MCF 10A (cell line): ENCODE measurements around the gene ARHGEF12. TPM values are rescaled to one million over a fixed set of nuclear protein-coding genes. Genes with fewer than 3 reads are reported as not detected.

Experiments
- BruUV-seq: library from RNA; stranded (reverse); fragments of 400-500 nt; replicated peaks from 2 replicates; lab custom pipeline; 2021; lab: Mats Ljungman, UMichigan
- CTCF ChIA-PET: fragments of 300-600 bp; sonication (Branson Sonifier 250); formaldehyde crosslinking; extraction: SDS; loops from one replicate; lab custom pipeline; 2021; ENCODE audit warnings: antibody characterized with exemption, inconsistent platforms; lab: Yijun Ruan, JAX
- POLR2A ChIA-PET: fragments of 300-600, 350-650 bp; sonication (Branson Sonifier 250); formaldehyde crosslinking; extraction: SDS; loops from one replicate; lab custom pipeline; 2020; ENCODE audit warnings: antibody characterized with exemption, inconsistent platforms; lab: Yijun Ruan, JAX
- DNase-seq: peaks from one replicate; pipeline ENCODE4 v3.0.0-alpha.2; 2018; ENCODE audit not compliant: unreplicated experiment
- H3K27ac Mint-ChIP-seq: one replicate; pipeline ENCODE4 v1.8.0; 2022; ENCODE audit warnings: mild to moderate bottlenecking, low read depth, mixed read lengths; ENCODE audit not compliant: unreplicated experiment
- H3K27me3 Mint-ChIP-seq: one replicate; pipeline ENCODE4 v1.8.0; 2022; ENCODE audit warnings: mixed read lengths; ENCODE audit not compliant: insufficient read depth, unreplicated experiment
- H3K36me3 Mint-ChIP-seq: one replicate; pipeline ENCODE4 v1.8.0; 2022; ENCODE audit warnings: mild to moderate bottlenecking, moderate library complexity, mixed read lengths; ENCODE audit not compliant: insufficient read depth, unreplicated experiment
- H3K4me1 Mint-ChIP-seq: one replicate; pipeline ENCODE4 v1.8.0; 2022; ENCODE audit warnings: mixed read lengths; ENCODE audit not compliant: insufficient read depth, unreplicated experiment
- H3K4me3 Mint-ChIP-seq: one replicate; pipeline ENCODE4 v1.8.0; 2022; ENCODE audit warnings: mild to moderate bottlenecking, moderate library complexity, mixed read lengths; ENCODE audit not compliant: unreplicated experiment
- H3K9me3 Mint-ChIP-seq: one replicate; pipeline ENCODE4 v1.8.0; 2022; ENCODE audit warnings: mixed read lengths; ENCODE audit not compliant: unreplicated experiment
- CTCF ChIP-seq: fragments of 200-600 bp; IDR thresholded peaks from one replicate; pipeline ENCODE4 v1.8.0; 2022; ENCODE audit warnings: antibody characterized with exemption, mild to moderate bottlenecking; ENCODE audit not compliant: unreplicated experiment
- intact Hi-C: fragments of 100-400 bp; cut with micrococcal nuclease; formaldehyde crosslinking; loops from 2 replicates; pipeline ENCODE4 v1.14.1; 2022
- total RNA-seq: library from RNA; stranded (reverse); gene quantifications from 2 replicates; pipeline ENCODE4 v1.2.3, GENCODE V29; 2022

ARHGEF12 gene
- total RNA-seq, 1 experiment from 2014 or later: 61.2 TPM

GRCh38 chr11:120537996-120538395, 201.8 kb downstream of the ARHGEF12 start:
- peaks cover 8% of the 10 kb centered on the region for H3K9me3 Mint-ChIP-seq
- no peak for TF ChIP-seq CTCF
- BruUV-seq: no TSS peak
- intact Hi-C loops: no loop called here
- CTCF ChIA-PET: no interaction called here
- H3K27me3 Mint-ChIP-seq: peaks cover 15% of the 10 kb centered on the region
- no peaks in the 10 kb centered on the region for H3K4me1 Mint-ChIP-seq
- no peak overlapping the region for H3K27ac Mint-ChIP-seq
- H3K36me3 Mint-ChIP-seq: no peaks in the 10 kb centered on the region
- POLR2A ChIA-PET: no interaction called here
- no peak overlapping the region for H3K4me3 Mint-ChIP-seq
- DNase-seq: no peak

GRCh38 chr11:120538707-120539106, 202.5 kb downstream of the ARHGEF12 start:
- Mint-ChIP-seq H3K9me3 (peaks cover 8% of the 10 kb centered on the region), H3K4me3 (no peak overlapping the region), H3K36me3 (no peaks in the 10 kb centered on the region), H3K4me1 (no peaks in the 10 kb centered on the region), H3K27me3 (peaks cover 14% of the 10 kb centered on the region), H3K27ac (no peak overlapping the region)
- BruUV-seq: no TSS peak
- no peak for TF ChIP-seq CTCF
- POLR2A ChIA-PET: no interaction called here
- intact Hi-C loops: no loop called here
- DNase-seq: no peak
- CTCF ChIA-PET: no interaction called here

Other genes with a start within 250 kb of the ARHGEF12 start
- gene TRIM29, start 198.3 kb upstream of the ARHGEF12 start, total RNA-seq: 60.9 and 93.4 TPM in 2 replicates
- gene OAF, start 125.4 kb upstream of the ARHGEF12 start, total RNA-seq: 21.6 and 34.8 TPM in 2 replicates
- gene POU2F3, start 96.3 kb upstream of the ARHGEF12 start, total RNA-seq: not detected in 2 replicates
- gene TLCD5, start 11.1 kb upstream of the ARHGEF12 start, total RNA-seq: 9.6 and 13.0 TPM in 2 replicates
- not detected in 2 replicates for gene GRIK4, start 175.3 kb downstream of the ARHGEF12 start, total RNA-seq